CD4-positive, alpha-beta memory T cell (primary cell): ENCODE results near the gene XRN2. TPM values are rescaled to one million over a fixed set of nuclear protein-coding genes. Genes with fewer than 3 reads are reported as not detected.
"Not testable (repeated sequence)": the region's sequence is repeated elsewhere in the genome, so short reads cannot be mapped to it uniquely, and the experiment has no call there.

ENCODE experiments used
- CTCF ChIA-PET: fragments of 350-600 bp; sonication (Branson Sonifier 250); formaldehyde crosslinking; loops from one replicate; lab custom pipeline; 2021; ENCODE audit warnings: inconsistent platforms; ENCODE audit not compliant: partially characterized antibody; lab: Charles Lee
- POLR2A ChIA-PET: fragments of 350-600 bp; sonication (Branson Sonifier 250); formaldehyde crosslinking; loops from one replicate; lab custom pipeline; 2021; ENCODE audit not compliant: partially characterized antibody; lab: Charles Lee
- DNase-seq, 5 donors: peaks; one replicate each; pipeline versions ENCODE4 v3.0.0 to v3.0.0-alpha.2; 2020 to 2022; ENCODE audit warnings: mixed read lengths in 1 of 5
- H3K27ac ChIP-seq: one replicate; pipeline ENCODE4 v1.7.0; 2013; ENCODE audit warnings: low read depth, low read length
- H3K27me3 ChIP-seq: 2 replicates; pipeline ENCODE4 v1.7.0; 2013; ENCODE audit warnings: mild to moderate bottlenecking, low read length, moderate library complexity; ENCODE audit not compliant: insufficient read depth
- H3K36me3 ChIP-seq: 2 replicates; pipeline ENCODE4 v1.7.0; 2013; ENCODE audit warnings: mild to moderate bottlenecking, low read length, moderate library complexity; ENCODE audit not compliant: insufficient read depth
- H3K4me1 ChIP-seq: 2 replicates; pipeline ENCODE4 v1.7.0; 2013; ENCODE audit warnings: mild to moderate bottlenecking, low read length, moderate library complexity; ENCODE audit not compliant: insufficient read depth
- H3K4me3 ChIP-seq, 2 donors: one replicate each; pipeline ENCODE4 v1.7.0; 2013; ENCODE audit warnings: low read length in 2 of 2, mild to moderate bottlenecking in 1 of 2
- H3K9me3 ChIP-seq, 2 donors: one replicate each; pipeline ENCODE4 v1.7.0; 2013; ENCODE audit warnings: low read length in 2 of 2, control low read depth in 1 of 2; ENCODE audit not compliant: control insufficient read depth in 1 of 2
- H3K27ac Mint-ChIP-seq, 7 donors: one replicate each; pipeline ENCODE4 v1.8.0; 2020 to 2021; ENCODE audit warnings: mixed read lengths in 7 of 7, mild to moderate bottlenecking in 6 of 7, inconsistent platforms in 3 of 7, moderate library complexity in 3 of 7
- H3K27me3 Mint-ChIP-seq, 2 donors: one replicate each; pipeline ENCODE4 v1.8.0; 2020 to 2021; ENCODE audit warnings: mixed read lengths in 2 of 2
- H3K36me3 Mint-ChIP-seq, 2 donors: one replicate each; pipeline ENCODE4 v1.8.0; 2020 to 2021; ENCODE audit warnings: mixed read lengths in 2 of 2, inconsistent platforms in 1 of 2, mild to moderate bottlenecking in 1 of 2
- H3K4me1 Mint-ChIP-seq, 4 donors: one replicate each; pipeline ENCODE4 v1.8.0; 2020 to 2021; ENCODE audit warnings: mixed read lengths in 4 of 4, mild to moderate bottlenecking in 1 of 4
- H3K4me3 Mint-ChIP-seq, 8 donors: one replicate each; pipeline ENCODE4 v1.8.0; 2020 to 2021; ENCODE audit warnings: mixed read lengths in 8 of 8, mild to moderate bottlenecking in 7 of 8, moderate library complexity in 6 of 8, inconsistent platforms in 3 of 8
- H3K9me3 Mint-ChIP-seq, 8 donors: one replicate each; pipeline ENCODE4 v1.8.0; 2020 to 2021; ENCODE audit warnings: mixed read lengths in 8 of 8, mild to moderate bottlenecking in 5 of 8, inconsistent platforms in 3 of 8, moderate library complexity in 1 of 8
- intact Hi-C: fragments of 100-400 bp; cut with micrococcal nuclease; formaldehyde crosslinking; loops from one replicate; pipeline ENCODE4 v1.15.1; 2023
- polyA plus RNA-seq, 2 donors: library from polyadenylated mRNA; unstranded; fragments of 300-500 nt; fragmentation: Illumina TruSeq; gene quantifications; one replicate each; pipeline ENCODE4 v1.2.3, GENCODE V29; 2021
- total RNA-seq, 2 experiments: library from RNA; stranded (reverse); gene quantifications; one replicate each; pipeline ENCODE4 v1.2.3, GENCODE V29; 2021

Gene XRN2
- total and polyA plus RNA-seq, 4 experiments from 2014 or later, result 52.8 to 80.3 (median 64.6) TPM

DNA sequence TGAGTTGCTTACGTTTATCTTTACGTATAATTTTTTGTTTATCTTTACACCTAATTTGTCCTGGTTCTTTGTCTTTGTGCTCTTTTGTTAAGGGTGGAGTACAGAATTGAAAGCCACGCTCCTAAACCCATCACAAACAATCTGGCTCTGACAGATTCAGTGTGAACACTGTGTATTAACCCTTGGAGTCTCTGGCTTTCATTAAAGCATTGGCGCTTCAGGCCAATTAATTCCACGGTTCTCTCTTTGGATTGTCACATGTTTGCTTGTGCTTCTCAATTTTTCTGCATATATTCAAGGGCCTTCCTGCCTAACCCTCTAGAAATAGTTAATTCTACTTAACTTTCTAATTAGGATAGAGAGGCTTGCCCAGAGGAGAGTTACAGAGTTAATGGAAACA lies 55.6 kb downstream of the XRN2 start:
- Histone ChIP-seq H3K27ac (no peak overlapping the region), H3K36me3 (peaks cover 36% of the 10 kb centered on the region), H3K4me1 (no peaks in the 10 kb centered on the region), H3K9me3 (no peaks in the 10 kb centered on the region), H3K27me3 (no peaks in the 10 kb centered on the region), H3K4me3 (no peak overlapping the region)
- Mint-ChIP-seq H3K36me3 (peaks cover 55 to 71% of the 10 kb centered on the region in 2 donors), H3K27me3 (no peaks in the 10 kb centered on the region), H3K4me1 (peaks cover 2 to 7% (median 5%) of the 10 kb centered on the region in 4 donors), H3K9me3 (no peaks in the 10 kb centered on the region), H3K27ac (peak overlapping the region in 1 of 7 donors; percentile 18), H3K4me3 (no peak overlapping the region)
- CTCF ChIA-PET, result no interaction called here
- POLR2A ChIA-PET, result no interaction called here
- no peak for DNase-seq
- intact Hi-C loops, result no loop called here

DNA sequence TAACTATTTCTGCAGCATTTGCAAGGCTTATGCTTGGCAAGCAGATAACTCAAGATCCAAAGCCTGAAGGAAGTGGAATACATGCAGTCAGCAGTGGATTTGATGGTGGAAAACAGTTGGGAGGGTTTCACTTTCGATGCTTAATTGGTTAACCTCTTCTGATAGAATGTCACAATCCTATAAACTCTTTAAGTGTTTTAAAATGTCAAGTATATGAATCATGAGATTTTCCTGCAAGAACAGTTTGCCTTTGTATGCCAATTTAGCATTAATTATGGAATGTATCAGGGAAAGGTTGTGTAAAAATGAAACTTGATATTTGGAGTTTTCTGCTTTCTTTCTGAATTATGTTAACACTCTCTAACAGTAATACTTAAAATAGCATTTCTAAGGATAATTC lies 57.6 kb downstream of the XRN2 start:
- Mint-ChIP-seq H3K9me3 (no peaks in the 10 kb centered on the region), H3K4me3 (no peak overlapping the region), H3K4me1 (peaks cover 2 to 7% (median 5%) of the 10 kb centered on the region in 4 donors), H3K27ac (no peak overlapping the region), H3K36me3 (peaks cover 47 to 67% of the 10 kb centered on the region in 2 donors), H3K27me3 (no peaks in the 10 kb centered on the region)
- H3K4me1 ChIP-seq, result no peaks in the 10 kb centered on the region
- peaks cover 39% of the 10 kb centered on the region for H3K36me3 ChIP-seq
- POLR2A ChIA-PET, result no interaction called here
- intact Hi-C loops, result loop anchor here (10.0 kb wide), 1 partner anchor 56 kb away; the partner anchor contains the start of gene XRN2
- CTCF ChIA-PET, result no interaction called here
- no peak overlapping the region for H3K27ac ChIP-seq
- no peak overlapping the region for H3K4me3 ChIP-seq
- no peaks in the 10 kb centered on the region for H3K27me3 ChIP-seq
- no peak for DNase-seq
- no peaks in the 10 kb centered on the region for H3K9me3 ChIP-seq

- Mint-ChIP-seq H3K4me3 (no peak overlapping the region), H3K9me3 (no peaks in the 10 kb centered on the region), H3K36me3 (peaks cover 48 to 67% of the 10 kb centered on the region in 2 donors), H3K27me3 (no peaks in the 10 kb centered on the region), H3K27ac (peak overlapping the region in 1 of 7 donors; percentile 10), H3K4me1 (peaks cover 2 to 7% (median 5%) of the 10 kb centered on the region in 4 donors)
- H3K36me3 ChIP-seq, result peaks cover 36% of the 10 kb centered on the region
- CTCF ChIA-PET, result no interaction called here
- no peak overlapping the region for H3K4me3 ChIP-seq
- POLR2A ChIA-PET, result no interaction called here
- intact Hi-C loops, result loop anchor here (10.0 kb wide), 1 partner anchor 56 kb away; the partner anchor contains the start of gene XRN2
- H3K27ac ChIP-seq, result no peak overlapping the region
- H3K9me3 ChIP-seq, result no peaks in the 10 kb centered on the region
- no peaks in the 10 kb centered on the region for H3K4me1 ChIP-seq
- no peaks in the 10 kb centered on the region for H3K27me3 ChIP-seq
- no peak for DNase-seq
Measured at GRCh38 chr20:21361266-21361665, 58.1 kb downstream of the XRN2 start.

DNA sequence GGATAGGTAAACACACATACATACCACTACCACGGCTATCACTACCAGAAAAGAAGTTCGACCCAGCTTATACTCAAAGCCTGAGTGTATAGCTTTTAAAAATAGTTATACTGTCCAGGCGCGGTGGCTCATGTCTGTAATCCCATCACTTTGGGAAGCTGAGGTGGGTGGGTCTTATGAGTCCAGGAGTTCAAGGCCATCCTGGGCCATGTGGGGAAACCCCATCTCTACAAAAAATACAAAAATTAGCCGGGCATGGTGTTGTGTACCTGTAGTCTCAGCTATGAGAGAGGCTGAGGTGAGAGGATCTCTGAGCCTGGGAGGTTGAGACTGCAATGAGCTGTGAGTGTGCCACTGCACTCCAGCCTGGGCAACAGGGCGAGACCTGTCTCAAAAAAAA lies 61.3 kb downstream of the XRN2 start:
- peaks cover 58 to 75% of the 10 kb centered on the region in 2 donors for H3K36me3 Mint-ChIP-seq
- Histone ChIP-seq H3K9me3 (no peaks in the 10 kb centered on the region), H3K4me1 (no peaks in the 10 kb centered on the region), H3K27me3 (no peaks in the 10 kb centered on the region), H3K4me3 (no peak overlapping the region), H3K27ac (no peak overlapping the region), H3K36me3 (peaks cover 32% of the 10 kb centered on the region)
- H3K4me1 Mint-ChIP-seq, result peaks cover 4 to 10% (median 5%) of the 10 kb centered on the region in 4 donors
- intact Hi-C loops, result loop anchor here (10.0 kb wide), 1 partner anchor 60 kb away; the partner anchor contains the start of gene XRN2
- no peak for DNase-seq
- no peaks in the 10 kb centered on the region for H3K27me3 Mint-ChIP-seq
- ChIA-PET CTCF (interaction anchor here (1.2 kb wide), 1 partner anchor 23 kb away, joined by 3 read pairs; no protein-coding TSS in a partner anchor), POLR2A (no interaction called here)
- no peak overlapping the region for H3K4me3 Mint-ChIP-seq
- no peaks in the 10 kb centered on the region for H3K9me3 Mint-ChIP-seq
- H3K27ac Mint-ChIP-seq, result no peak overlapping the region

DNA sequence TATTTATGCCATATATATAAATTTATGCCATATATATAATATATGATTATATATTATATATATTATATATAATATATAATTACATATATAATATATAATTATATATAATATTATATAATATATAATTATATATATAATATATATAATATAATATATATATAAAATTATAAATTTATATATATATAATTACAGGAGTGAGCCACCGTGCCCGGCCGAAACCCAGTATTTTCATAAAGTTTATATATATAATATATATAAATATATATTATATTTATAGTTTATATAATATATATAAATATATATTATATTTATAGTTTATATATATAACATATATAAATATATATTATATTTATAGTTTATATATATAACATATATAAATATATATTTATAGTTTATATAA lies 62.6 kb downstream of the XRN2 start:
- Mint-ChIP-seq H3K36me3 (peaks cover 50 to 72% of the 10 kb centered on the region in 2 donors), H3K27ac (no peak overlapping the region), H3K4me3 (no peak overlapping the region)

DNA sequence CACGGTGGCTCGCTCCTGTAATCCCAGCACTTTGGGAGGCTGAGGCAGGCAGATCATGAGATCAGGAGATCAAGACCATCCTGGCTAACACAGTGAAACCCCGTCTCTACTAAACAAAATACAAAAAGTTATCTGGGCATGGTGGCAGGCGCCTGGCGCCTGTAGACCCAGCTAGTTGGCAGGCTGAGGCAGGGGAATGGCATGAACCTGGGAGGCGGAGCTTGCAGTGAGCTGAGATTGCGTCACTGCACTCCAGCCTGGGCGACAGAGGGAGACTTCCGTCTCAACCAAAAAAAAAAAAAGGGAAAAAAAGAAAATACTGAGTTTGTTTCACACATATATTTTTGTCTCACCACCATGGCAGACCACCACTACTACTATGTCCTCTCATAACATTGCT lies 63.1 kb downstream of the XRN2 start:
- H3K9me3 ChIP-seq, H3K27me3 ChIP-seq, H3K4me3 ChIP-seq, H3K27ac ChIP-seq, POLR2A ChIA-PET, H3K27me3 Mint-ChIP-seq, H3K4me1 ChIP-seq, H3K27ac Mint-ChIP-seq, H3K4me3 Mint-ChIP-seq, DNase-seq, H3K9me3 Mint-ChIP-seq: not testable (repeated sequence)
- peaks cover 32% of the 10 kb centered on the region for H3K36me3 ChIP-seq
- CTCF ChIA-PET, result interaction anchor here (1.0 kb wide), 1 partner anchor 141 kb away, joined by 3 read pairs; no protein-coding TSS in a partner anchor
- peaks cover 0 to 13% (median 7%) of the 10 kb centered on the region in 4 donors for H3K4me1 Mint-ChIP-seq
- H3K36me3 Mint-ChIP-seq, result peaks cover 49 to 68% of the 10 kb centered on the region in 2 donors
- intact Hi-C loops, result loop anchor here (10.0 kb wide), 1 partner anchor 61 kb away; the partner anchor contains the start of gene XRN2

More for the DNA sequence above, 62.6 kb downstream of the XRN2 start:
- intact Hi-C loops, result loop anchor here (10.0 kb wide), 1 partner anchor 61 kb away; the partner anchor contains the start of gene XRN2
- Histone ChIP-seq H3K36me3 (peaks cover 32% of the 10 kb centered on the region), H3K27ac (no peak overlapping the region), H3K27me3 (no peaks in the 10 kb centered on the region), H3K9me3 (no peaks in the 10 kb centered on the region), H3K4me1 (no peaks in the 10 kb centered on the region), H3K4me3 (no peak overlapping the region)
- POLR2A ChIA-PET, result no interaction called here
- CTCF ChIA-PET, result interaction anchor here (1.0 kb wide), 1 partner anchor 142 kb away, joined by 3 read pairs; no protein-coding TSS in a partner anchor
- no peaks in the 10 kb centered on the region for H3K27me3 Mint-ChIP-seq
- no peaks in the 10 kb centered on the region for H3K9me3 Mint-ChIP-seq
- peaks cover 0 to 13% (median 6%) of the 10 kb centered on the region in 4 donors for H3K4me1 Mint-ChIP-seq
- no peak for DNase-seq

GRCh38 chr20:21368791-21369190 lies 65.7 kb downstream of the XRN2 start:
- no peak overlapping the region for H3K27ac Mint-ChIP-seq
- H3K27me3 Mint-ChIP-seq, result no peaks in the 10 kb centered on the region
- no peak overlapping the region for H3K4me3 Mint-ChIP-seq
- ChIA-PET CTCF (no interaction called here), POLR2A (no interaction called here)
- no peak for DNase-seq
- intact Hi-C loops, result loop anchor here (10.0 kb wide), 1 partner anchor 64 kb away; the partner anchor contains the start of gene XRN2
- Histone ChIP-seq H3K9me3 (no peaks in the 10 kb centered on the region), H3K27ac (no peak overlapping the region), H3K4me3 (no peak overlapping the region), H3K36me3 (peaks cover 24% of the 10 kb centered on the region), H3K27me3 (no peaks in the 10 kb centered on the region), H3K4me1 (no peaks in the 10 kb centered on the region)
- peaks cover 34 to 61% of the 10 kb centered on the region in 2 donors for H3K36me3 Mint-ChIP-seq
- peaks cover 6 to 16% (median 6%) of the 10 kb centered on the region in 4 donors for H3K4me1 Mint-ChIP-seq
- no peaks in the 10 kb centered on the region for H3K9me3 Mint-ChIP-seq
